Activated CD8-positive, alpha-beta T cell treated with anti-CD3 and anti-CD28 coated beads for 36 hours (primary cell): Measurements from ENCODE around the gene C2orf92. TPM values are rescaled to one million over a fixed set of nuclear protein-coding genes. Genes with fewer than 3 reads are reported as not detected.

ENCODE experiments used
- ATAC-seq: fragments of 200-7000 bp; cut with Tn5 transposase; one replicate; pipeline ENCODE4 v1.10.0; 2021; ENCODE audit warnings: mild to moderate bottlenecking, moderate library complexity
- CTCF ChIA-PET: fragments of 350-600 bp; sonication (Branson Sonifier 250); formaldehyde crosslinking; loops from one replicate; lab custom pipeline; 2021; ENCODE audit warnings: antibody characterized with exemption; lab: Charles Lee
- POLR2A ChIA-PET: fragments of 350-600 bp; sonication (Branson Sonifier 250); formaldehyde crosslinking; loops from one replicate; lab custom pipeline; 2021; ENCODE audit warnings: antibody characterized with exemption; lab: Charles Lee
- DNase-seq: peaks from one replicate; pipeline ENCODE4 v3.0.0-alpha.2; 2020
- H3K27ac Mint-ChIP-seq: one replicate; pipeline ENCODE4 v1.8.0; 2021; ENCODE audit warnings: mild to moderate bottlenecking, mixed read lengths
- H3K27me3 Mint-ChIP-seq: one replicate; pipeline ENCODE4 v1.8.0; 2021; ENCODE audit warnings: mixed read lengths
- H3K36me3 Mint-ChIP-seq: one replicate; pipeline ENCODE4 v1.8.0; 2021; ENCODE audit warnings: low read depth, mixed read lengths
- H3K4me1 Mint-ChIP-seq: one replicate; pipeline ENCODE4 v1.8.0; 2021; ENCODE audit warnings: low read depth, mixed read lengths
- H3K4me3 Mint-ChIP-seq: one replicate; pipeline ENCODE4 v1.8.0; 2021; ENCODE audit warnings: mild to moderate bottlenecking, moderate library complexity, mixed read lengths
- H3K9me3 Mint-ChIP-seq: one replicate; pipeline ENCODE4 v1.8.0; 2021; ENCODE audit warnings: mixed read lengths
- intact Hi-C: fragments of 100-400 bp; cut with micrococcal nuclease; formaldehyde crosslinking; loops from one replicate; pipeline ENCODE4 v1.10.0; 2022
- total RNA-seq, 2 experiments: library from RNA; stranded (reverse); gene quantifications; one replicate each; pipeline ENCODE4 v1.2.3, GENCODE V29; 2021
- TF ChIP-seq, protein P1 (sequence below): fragments of 200-600 bp; IDR thresholded peaks from one replicate; pipeline ENCODE4 v1.8.0; 2022; ENCODE audit warnings: antibody characterized with exemption, mild to moderate bottlenecking

The C2orf92 gene
- total RNA-seq, 2 experiments from 2014 or later, result 6.8 to 11.7 TPM

DNA sequence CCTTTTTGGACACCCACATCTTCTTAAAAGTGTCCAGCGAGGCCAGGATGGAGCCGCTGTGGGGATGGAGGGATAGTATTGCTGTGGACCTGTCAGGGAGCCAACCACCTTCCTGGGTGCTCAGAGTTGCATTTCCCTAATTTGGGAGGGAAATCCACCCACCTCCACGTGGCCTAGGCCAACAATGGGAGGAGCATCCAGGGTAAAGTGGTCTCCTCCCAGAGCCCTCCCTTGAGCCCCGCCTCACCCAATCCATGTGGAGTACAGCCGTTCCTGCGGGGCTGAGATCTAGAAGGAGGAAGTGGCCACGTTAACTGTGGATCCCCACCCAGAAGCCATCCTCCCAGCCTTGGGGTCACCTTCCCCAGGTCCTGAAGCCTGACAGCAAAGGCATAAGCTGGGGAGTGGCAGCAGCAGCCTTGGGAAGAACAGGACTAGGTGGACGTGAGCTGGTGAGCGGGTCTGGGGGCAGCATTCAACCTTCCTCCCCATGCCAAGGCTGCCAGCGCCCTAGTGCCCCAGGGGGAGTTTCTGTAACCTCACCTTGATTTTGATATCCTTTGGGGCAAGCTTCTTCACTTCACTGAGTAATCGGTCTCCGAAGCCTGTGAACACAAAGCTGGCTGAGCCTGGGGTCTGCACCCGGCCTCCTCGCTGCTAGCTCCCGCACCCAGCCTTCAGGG is 12.5 kb upstream of the C2orf92 start:
- TF ChIP-seq, protein P1, sequence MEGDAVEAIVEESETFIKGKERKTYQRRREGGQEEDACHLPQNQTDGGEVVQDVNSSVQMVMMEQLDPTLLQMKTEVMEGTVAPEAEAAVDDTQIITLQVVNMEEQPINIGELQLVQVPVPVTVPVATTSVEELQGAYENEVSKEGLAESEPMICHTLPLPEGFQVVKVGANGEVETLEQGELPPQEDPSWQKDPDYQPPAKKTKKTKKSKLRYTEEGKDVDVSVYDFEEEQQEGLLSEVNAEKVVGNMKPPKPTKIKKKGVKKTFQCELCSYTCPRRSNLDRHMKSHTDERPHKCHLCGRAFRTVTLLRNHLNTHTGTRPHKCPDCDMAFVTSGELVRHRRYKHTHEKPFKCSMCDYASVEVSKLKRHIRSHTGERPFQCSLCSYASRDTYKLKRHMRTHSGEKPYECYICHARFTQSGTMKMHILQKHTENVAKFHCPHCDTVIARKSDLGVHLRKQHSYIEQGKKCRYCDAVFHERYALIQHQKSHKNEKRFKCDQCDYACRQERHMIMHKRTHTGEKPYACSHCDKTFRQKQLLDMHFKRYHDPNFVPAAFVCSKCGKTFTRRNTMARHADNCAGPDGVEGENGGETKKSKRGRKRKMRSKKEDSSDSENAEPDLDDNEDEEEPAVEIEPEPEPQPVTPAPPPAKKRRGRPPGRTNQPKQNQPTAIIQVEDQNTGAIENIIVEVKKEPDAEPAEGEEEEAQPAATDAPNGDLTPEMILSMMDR, result no peak
- POLR2A ChIA-PET, result interaction anchor here (0.6 to 4.9 kb wide), 3 partner anchors 8 to 189 kb away, joined by 3 to 36 read pairs (median 8); partner anchors contain the start of gene COX5B

DNA sequence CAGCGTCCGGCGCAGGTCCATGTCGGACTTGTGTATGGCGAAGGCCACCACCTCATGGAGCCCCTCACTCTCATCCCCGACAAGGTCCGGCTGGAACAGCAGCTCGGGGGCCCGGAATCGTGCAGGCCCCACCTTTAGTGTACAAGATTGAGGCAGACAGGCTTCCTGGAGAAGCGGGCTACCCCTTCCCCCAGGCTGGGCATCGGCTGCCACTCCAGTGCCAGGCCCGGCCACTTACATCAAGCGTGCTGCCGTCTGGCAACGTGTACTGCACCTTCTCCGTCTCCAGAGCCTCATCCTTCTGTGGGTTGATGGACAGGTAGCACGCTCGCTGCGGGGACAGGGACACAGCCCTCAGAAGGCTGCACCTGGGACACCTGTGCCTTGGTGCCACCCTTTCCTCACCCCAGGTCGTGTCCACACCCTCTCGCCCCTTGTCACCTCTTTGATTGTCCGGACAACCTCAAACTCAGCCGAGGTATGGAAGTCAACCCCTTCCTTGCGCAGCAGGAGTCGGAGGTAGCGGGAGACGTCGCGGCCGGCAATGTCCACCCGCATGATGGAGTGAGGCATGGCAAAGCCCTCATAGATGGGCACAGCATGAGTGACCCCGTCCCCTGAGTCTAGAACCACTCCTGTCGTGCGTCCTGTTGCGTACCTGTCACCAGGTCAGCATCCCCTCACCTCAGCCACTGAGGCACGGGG is 11.4 kb upstream of the C2orf92 start:
- H3K27ac Mint-ChIP-seq, result no peak overlapping the region
- no peaks in the 10 kb centered on the region for H3K9me3 Mint-ChIP-seq
- peaks cover 70% of the 10 kb centered on the region for H3K36me3 Mint-ChIP-seq
- intact Hi-C loops, result no loop called here
- H3K4me1 Mint-ChIP-seq, result peaks cover 36% of the 10 kb centered on the region
- H3K4me3 Mint-ChIP-seq, result no peak overlapping the region
- ATAC-seq (no peak), DNase-seq (no peak)
- TF ChIP-seq, protein P1, result no peak
- CTCF ChIA-PET, result interaction anchor here (0.8 kb wide), 1 partner anchor 9 kb away, joined by 3 read pairs; no protein-coding TSS in a partner anchor
- H3K27me3 Mint-ChIP-seq, result no peaks in the 10 kb centered on the region
- POLR2A ChIA-PET, result interaction anchor here (1.0 to 4.9 kb wide), 2 partner anchors 10 to 12 kb away, joined by 8 to 36 read pairs; partner anchors contain the start of gene COX5B

More for the DNA sequence above, 12.5 kb upstream of the C2orf92 start:
- intact Hi-C loops, result no loop called here
- H3K9me3 Mint-ChIP-seq, result no peaks in the 10 kb centered on the region
- no peak for ATAC-seq
- CTCF ChIA-PET, result interaction anchor here (0.8 kb wide), 1 partner anchor 10 kb away, joined by 3 read pairs; no protein-coding TSS in a partner anchor
- H3K27me3 Mint-ChIP-seq, result no peaks in the 10 kb centered on the region
- H3K27ac Mint-ChIP-seq, result no peak overlapping the region
- peaks cover 59% of the 10 kb centered on the region for H3K36me3 Mint-ChIP-seq
- H3K4me3 Mint-ChIP-seq, result no peak overlapping the region
- DNase-seq, result no peak
- peaks cover 32% of the 10 kb centered on the region for H3K4me1 Mint-ChIP-seq

DNA sequence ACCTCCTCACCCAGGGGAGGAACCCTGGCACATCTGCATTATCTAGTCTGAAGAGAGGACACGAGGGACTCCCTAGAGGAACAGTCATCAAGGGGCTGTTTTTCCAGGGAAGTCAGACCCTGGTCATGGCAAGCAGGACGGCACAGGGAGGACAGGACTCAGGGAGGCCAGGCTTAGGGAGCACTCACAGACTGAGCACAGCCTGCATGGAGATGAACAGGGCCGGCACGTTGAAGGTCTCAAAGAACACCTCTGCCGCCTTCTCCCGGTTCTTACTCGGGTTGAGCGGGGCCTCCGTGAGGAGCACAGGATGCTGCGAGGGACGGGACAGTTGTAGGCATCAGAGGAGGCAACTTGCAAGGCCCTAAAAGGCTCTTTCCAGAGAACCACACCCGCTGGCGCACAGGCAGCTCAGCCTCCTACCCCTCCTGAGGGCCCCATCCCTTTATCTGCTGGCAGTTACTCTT is 10.8 kb upstream of the C2orf92 start:
- H3K27ac Mint-ChIP-seq, result no peak overlapping the region
- CTCF ChIA-PET, result interaction anchor here (0.6 to 1.0 kb wide), 2 partner anchors 68 to 860 kb away, joined by 3 to 4 read pairs; no protein-coding TSS in a partner anchor
- POLR2A ChIA-PET, result interaction anchor here (8.6 kb wide), 1 partner anchor 9 kb away, joined by 210 read pairs; the partner anchor contains the start of gene COX5B

DNA sequence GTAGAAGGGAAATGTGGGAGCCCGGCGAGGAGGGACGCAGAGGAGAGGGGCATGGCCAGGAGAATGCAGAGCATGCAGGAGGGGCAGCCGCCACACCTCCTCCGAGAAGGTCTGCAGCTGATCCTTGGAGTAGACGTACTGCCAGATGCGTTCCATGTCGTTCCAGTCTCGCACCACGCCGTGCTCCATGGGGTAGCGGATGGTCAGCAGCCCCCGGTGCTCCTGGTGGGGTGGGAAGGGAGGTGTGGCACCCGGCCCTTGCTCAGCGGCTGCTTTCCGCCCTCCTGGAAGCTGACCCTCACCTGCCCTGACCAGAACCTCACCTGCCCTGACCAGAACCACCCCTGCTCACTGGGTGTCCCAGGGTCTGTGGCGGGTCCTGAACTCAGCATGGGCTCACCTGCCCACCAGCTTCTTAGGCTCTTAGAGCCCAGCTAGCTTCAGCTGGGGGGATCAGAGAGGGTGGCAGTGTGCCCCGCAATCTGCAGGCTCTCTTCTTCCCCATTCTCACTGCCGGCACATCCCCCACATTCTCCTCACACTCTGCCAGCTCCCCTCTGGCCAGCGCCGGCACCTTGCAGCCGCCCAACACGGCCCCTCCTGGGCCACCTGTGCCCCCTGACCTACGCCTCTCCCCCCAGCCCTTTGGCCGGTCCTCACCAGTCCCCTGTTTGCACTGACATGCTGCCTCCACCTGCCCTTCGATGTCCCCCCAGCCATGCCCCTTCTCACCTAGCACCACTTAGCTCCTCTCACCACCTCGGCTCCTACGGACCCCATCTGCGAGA is 10.1 kb upstream of the C2orf92 start:
- Mint-ChIP-seq H3K4me3 (no peak overlapping the region), H3K4me1 (peaks cover 32% of the 10 kb centered on the region), H3K27ac (peak overlapping the region; percentile 57), H3K9me3 (no peaks in the 10 kb centered on the region), H3K36me3 (peaks cover 59% of the 10 kb centered on the region), H3K27me3 (no peaks in the 10 kb centered on the region)
- ATAC-seq (no peak), DNase-seq (no peak)
- TF ChIP-seq, protein P1, result no peak
- intact Hi-C loops, result no loop called here
- CTCF ChIA-PET, result interaction anchor here (0.6 to 6.7 kb wide), 5 partner anchors 9 to 859 kb away, joined by 3 to 68 read pairs (median 3); partner anchors contain the start of gene COX5B
- POLR2A ChIA-PET, result interaction anchor here (1.0 to 8.6 kb wide), 4 partner anchors 10 to 69 kb away, joined by 3 to 210 read pairs (median 5); partner anchors contain the start of genes C2orf92 and COX5B

More for the DNA sequence above, 10.8 kb upstream of the C2orf92 start:
- Mint-ChIP-seq H3K9me3 (no peaks in the 10 kb centered on the region), H3K4me1 (peaks cover 36% of the 10 kb centered on the region), H3K4me3 (no peak overlapping the region), H3K36me3 (peaks cover 66% of the 10 kb centered on the region), H3K27me3 (no peaks in the 10 kb centered on the region)
- intact Hi-C loops, result no loop called here
- DNase-seq, result no peak
- TF ChIP-seq, protein P1, result no peak
- no peak for ATAC-seq
